GM21390 (cell line): Measurements from ENCODE around the gene ZFYVE21.

Experiments
- ATAC-seq: cut with Tn5 transposase; IDR thresholded peaks from one replicate; pipeline ENCODE4 v1.9.1; 2021; ENCODE audit not compliant: unreplicated experiment

ZFYVE21 gene

GRCh38 chr14:103736546-103737431 lies 21.2 kb downstream of the ZFYVE21 start:
- no peak for ATAC-seq

GRCh38 chr14:103737432-103738045 lies 21.9 kb downstream of the ZFYVE21 start:
- ATAC-seq: no peak

GRCh38 chr14:103738166-103738565 lies 22.6 kb downstream of the ZFYVE21 start:
- ATAC-seq: no peak

- no peak for ATAC-seq
These were observed 23.3 kb downstream of the ZFYVE21 start for GRCh38 chr14:103738701-103739451.

DNA sequence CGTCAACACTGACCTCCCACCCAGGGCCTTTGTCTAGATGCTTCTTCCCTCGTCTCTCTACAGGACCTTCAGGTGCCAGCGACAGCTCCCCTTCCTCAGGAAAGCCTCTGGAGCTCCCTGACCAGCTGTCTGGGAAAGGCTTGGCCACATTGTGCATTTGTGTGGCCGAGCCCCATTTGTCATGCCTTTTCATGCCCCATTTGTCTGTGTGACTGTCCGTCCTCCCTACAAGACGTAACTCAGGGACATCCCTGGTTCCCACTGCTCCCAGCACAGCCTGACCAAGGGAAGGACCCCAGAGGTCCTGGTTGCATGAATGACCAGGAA lies 23.8 kb downstream of the ZFYVE21 start:
- no peak for ATAC-seq

GRCh38 chr14:103739793-103740501 lies 24.3 kb downstream of the ZFYVE21 start:
- no peak for ATAC-seq

GRCh38 chr14:103740991-103741689 lies 25.5 kb downstream of the ZFYVE21 start:
- no peak for ATAC-seq

GRCh38 chr14:103741876-103742275 lies 26.3 kb downstream of the ZFYVE21 start:
- ATAC-seq: no peak

GRCh38 chr14:103742499-103743255 lies 27.1 kb downstream of the ZFYVE21 start:
- no peak for ATAC-seq

DNA sequence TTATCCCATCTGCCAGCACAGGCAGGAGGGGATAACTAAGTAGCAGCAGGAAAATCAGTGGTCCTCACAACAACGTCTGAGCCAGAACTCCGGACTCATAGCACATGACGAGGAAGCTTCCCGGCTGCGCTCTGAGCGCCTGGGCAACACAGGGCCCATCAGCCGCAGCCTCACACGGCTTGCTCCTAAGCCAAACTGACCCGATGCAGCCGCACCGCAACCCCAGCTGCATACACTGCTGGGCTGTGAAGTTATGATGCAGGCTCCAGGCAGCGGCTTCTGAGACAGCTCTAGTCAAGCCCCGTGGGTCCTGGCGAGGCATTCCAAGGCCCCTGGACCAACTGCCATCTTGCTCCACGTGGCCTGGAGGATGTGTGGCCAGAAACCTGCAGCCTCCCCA lies 28.1 kb downstream of the ZFYVE21 start:
- no peak for ATAC-seq

DNA sequence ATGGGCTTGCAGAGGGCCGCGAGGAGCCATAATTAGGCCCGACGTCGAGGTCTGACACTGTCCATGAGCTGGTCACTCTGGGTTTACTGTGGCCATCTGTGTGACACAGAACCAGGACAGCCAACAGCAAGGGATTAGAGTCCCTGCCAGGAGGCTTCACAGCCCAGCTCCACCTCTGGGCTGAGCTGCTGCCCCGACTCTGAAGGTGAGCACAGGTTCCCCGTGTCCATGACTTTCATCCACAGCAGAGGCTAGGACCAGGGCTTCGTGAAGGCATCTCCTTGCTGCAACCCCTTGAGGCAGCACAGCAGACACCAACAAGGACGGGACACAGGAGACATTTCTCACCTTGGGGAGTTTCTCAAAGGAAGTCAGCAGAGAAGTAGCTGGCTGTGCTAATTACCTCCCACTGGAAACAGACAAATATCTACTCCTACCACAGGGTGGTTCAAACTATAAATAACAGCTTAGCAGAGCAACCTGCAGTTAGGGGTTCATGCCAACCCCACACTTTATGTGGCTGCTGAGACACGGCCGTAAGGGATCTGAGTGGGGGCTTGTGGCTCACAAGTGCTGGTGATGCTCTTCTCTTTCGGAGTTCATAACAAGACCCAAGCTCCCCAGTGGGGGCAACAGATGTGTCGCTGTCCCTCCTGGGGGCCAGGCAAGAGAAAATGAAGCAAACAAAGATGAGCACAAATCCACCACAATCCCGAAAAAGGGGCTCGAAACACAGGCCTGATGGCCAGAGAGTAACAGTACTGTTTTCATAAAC lies 29.2 kb downstream of the ZFYVE21 start:
- no peak for ATAC-seq

- no peak for ATAC-seq
These were observed 29.8 kb downstream of the ZFYVE21 start for GRCh38 chr14:103745424-103745823.

DNA sequence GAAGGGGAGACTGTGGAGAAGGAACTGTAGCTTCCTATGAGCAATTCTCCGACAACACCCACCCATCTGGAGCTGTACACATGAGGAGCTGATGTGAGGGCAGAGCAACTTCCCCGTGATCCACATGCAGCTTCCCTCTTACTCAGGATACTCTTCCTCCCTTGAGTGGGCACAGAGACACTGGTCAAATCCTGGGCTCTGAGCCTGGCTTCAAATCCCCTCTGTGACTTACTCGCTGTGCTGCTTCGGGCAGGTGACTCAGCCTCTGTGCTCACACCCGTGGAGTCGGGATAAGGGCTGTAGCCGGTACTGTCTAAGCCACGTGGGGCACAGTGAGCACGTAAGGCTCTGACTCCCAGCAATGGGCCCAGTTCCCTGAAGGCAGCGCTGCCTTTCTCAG lies 31.1 kb downstream of the ZFYVE21 start:
- ATAC-seq: no peak

- no peak for ATAC-seq
These were observed 32.9 kb downstream of the ZFYVE21 start for GRCh38 chr14:103748534-103748857.

- ATAC-seq: no peak
These were observed 33.8 kb downstream of the ZFYVE21 start for GRCh38 chr14:103749452-103749851.

DNA sequence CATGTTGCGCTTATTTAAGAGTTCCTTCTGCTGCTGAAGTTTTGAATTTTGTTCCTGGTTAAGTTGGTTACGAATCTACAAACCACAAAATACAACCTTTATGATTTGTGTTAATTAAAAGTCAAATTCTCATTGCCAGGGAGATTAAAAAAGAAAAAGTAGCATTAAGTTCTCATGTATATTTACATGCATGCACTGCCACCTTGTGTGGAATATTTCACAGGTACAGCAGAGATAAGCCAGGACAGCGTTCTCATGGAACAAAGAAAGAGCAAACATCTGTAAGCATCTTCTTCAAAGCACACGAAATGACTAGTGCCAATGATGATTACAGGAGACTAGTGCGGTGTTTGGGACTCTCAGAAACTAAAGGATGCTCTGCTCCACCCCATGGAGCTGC lies 34.2 kb downstream of the ZFYVE21 start:
- no peak for ATAC-seq

GRCh38 chr14:103753774-103754173 lies 38.2 kb downstream of the ZFYVE21 start:
- ATAC-seq: no peak

DNA sequence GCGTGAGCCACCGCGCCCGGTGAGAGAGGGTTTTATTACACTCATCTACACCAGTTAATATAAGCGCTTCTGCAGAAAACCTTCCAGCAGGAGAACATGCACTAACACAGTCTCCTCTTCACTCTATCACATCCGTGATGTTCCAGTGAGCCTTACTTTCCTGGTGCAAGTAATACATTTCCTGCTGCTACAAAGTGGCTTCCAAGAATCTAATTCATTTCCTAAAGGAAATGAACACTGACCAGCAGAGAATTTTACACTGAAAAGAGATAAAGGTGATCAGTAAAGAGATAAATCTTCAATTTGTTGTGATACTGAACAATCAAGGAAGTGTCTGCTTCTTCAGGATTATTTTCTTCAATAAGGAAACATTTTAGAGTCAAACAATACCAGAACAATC lies 39.5 kb downstream of the ZFYVE21 start:
- ATAC-seq: no peak

- ATAC-seq: no peak
These were observed 42.6 kb downstream of the ZFYVE21 start for GRCh38 chr14:103758059-103758776.
